A673 (cell line): ENCODE data around the gene THBS2. TPM values are rescaled to one million over a fixed set of nuclear protein-coding genes. Genes with fewer than 3 reads are reported as not detected.
"Not testable (repeated sequence)": the region's sequence is repeated elsewhere in the genome, so short reads cannot be mapped to it uniquely, and the experiment has no call there.

Experiments
- BruUV-seq: library from RNA; stranded (reverse); fragments of 400-500 nt; replicated peaks from 2 replicates; lab custom pipeline; 2021; lab: Mats Ljungman, UMichigan
- CTCF ChIA-PET: fragments of 300-600 bp; sonication (Branson Sonifier 250); formaldehyde crosslinking; loops from one replicate; lab custom pipeline; 2022; ENCODE audit warnings: antibody characterized with exemption; lab: Charles Lee
- POLR2A ChIA-PET: fragments of 300-600 bp; sonication (Branson Sonifier 250); formaldehyde crosslinking; loops from one replicate; lab custom pipeline; 2022; ENCODE audit warnings: antibody characterized with exemption; ENCODE audit not compliant: low non-redundant PET; lab: Charles Lee
- DNase-seq: peaks from one replicate; pipeline ENCODE4 v3.0.0-alpha.2; 2015; ENCODE audit warnings: low spot score
- H3K27ac ChIP-seq: fragments of 200-600 bp; sonication (generic); 2 replicates; pipeline ENCODE4 v1.5.1; 2016; ENCODE audit warnings: mixed run types, low read depth, mild to moderate bottlenecking, mixed read lengths, antibody characterized with exemption, low read length; ENCODE audit not compliant: poor library complexity, severe bottlenecking
- H3K27me3 ChIP-seq: fragments of 200-600 bp; sonication (generic); replicated peaks from 2 replicates; pipeline ENCODE4 v1.6.1; 2017; ENCODE audit warnings: mixed run types, low read depth, mild to moderate bottlenecking, mixed read lengths, antibody characterized with exemption, low read length; ENCODE audit not compliant: insufficient read depth, poor library complexity
- H3K36me3 ChIP-seq: fragments of 200-600 bp; sonication (generic); 2 replicates; pipeline ENCODE4 v1.6.1; 2016; ENCODE audit warnings: mixed run types, mild to moderate bottlenecking, mixed read lengths, antibody characterized with exemption, low read length; ENCODE audit not compliant: insufficient read depth, poor library complexity, severe bottlenecking
- H3K4me1 ChIP-seq: fragments of 200-600 bp; sonication (generic); 2 replicates; pipeline ENCODE4 v1.6.1; 2017; ENCODE audit warnings: mixed run types, mild to moderate bottlenecking, mixed read lengths, antibody characterized with exemption, low read length; ENCODE audit not compliant: insufficient read depth, poor library complexity, severe bottlenecking
- H3K4me3 ChIP-seq: fragments of 200-600 bp; sonication (generic); 2 replicates; pipeline ENCODE4 v1.5.1; 2016; ENCODE audit warnings: low read depth, mixed run types, mild to moderate bottlenecking, mixed read lengths, low read length; ENCODE audit not compliant: poor library complexity, severe bottlenecking
- H3K9me3 ChIP-seq: fragments of 200-600 bp; sonication (generic); 2 replicates; pipeline ENCODE4 v1.6.1; 2016; ENCODE audit warnings: mixed run types, low read depth, mild to moderate bottlenecking, mixed read lengths, antibody characterized with exemption, low read length; ENCODE audit not compliant: poor library complexity, severe bottlenecking
- CTCF ChIP-seq: fragments of 300-800, 200-600 bp; sonication (generic); conservative IDR thresholded peaks from 2 replicates; pipeline ENCODE4 v1.5.1; 2017; ENCODE audit warnings: low read depth, mild to moderate bottlenecking, antibody characterized with exemption, low read length, moderate library complexity, mixed read lengths
- EZH2 ChIP-seq: fragments of 200-600 bp; sonication (generic); IDR thresholded peaks from 2 replicates; pipeline ENCODE4 v1.6.1; 2017; ENCODE audit warnings: borderline replicate concordance, low read depth, mild to moderate bottlenecking, mixed read lengths, antibody characterized with exemption, low read length; ENCODE audit not compliant: poor library complexity, severe bottlenecking
- intact Hi-C: fragments of 100-400 bp; cut with micrococcal nuclease; formaldehyde crosslinking; loops from one replicate; pipeline ENCODE4 v1.10.0; 2022; ENCODE audit not compliant: unreplicated experiment
- total RNA-seq: library from RNA; stranded (reverse); gene quantifications from 2 replicates; pipeline ENCODE4 v1.2.3, GENCODE V29; 2021

The THBS2 gene
- total RNA-seq, 1 experiment from 2014 or later, result 0.13 TPM

- POLR2A ChIA-PET, result no interaction called here
- DNase-seq, result no peak
- H3K27me3 ChIP-seq, result no peaks in the 10 kb centered on the region
- H3K36me3 ChIP-seq, result no peaks in the 10 kb centered on the region
- TF ChIP-seq CTCF (no peak), EZH2 (no peak)
- H3K9me3 ChIP-seq, result no peaks in the 10 kb centered on the region
- CTCF ChIA-PET, result no interaction called here
- no TSS peak for BruUV-seq
- H3K4me1 ChIP-seq, result no peaks in the 10 kb centered on the region
- intact Hi-C loops, result no loop called here
- H3K27ac ChIP-seq, result no peak overlapping the region
- H3K4me3 ChIP-seq, result no peak overlapping the region
Measured at GRCh38 chr6:169216830-169217229, 36.8 kb downstream of the THBS2 start.

GRCh38 chr6:169215201-169215681 is 38.4 kb downstream of the THBS2 start:
- H3K4me1 ChIP-seq, result no peaks in the 10 kb centered on the region
- ChIA-PET POLR2A (no interaction called here), CTCF (no interaction called here)
- H3K9me3 ChIP-seq, result no peaks in the 10 kb centered on the region
- TF ChIP-seq CTCF (no peak), EZH2 (no peak)
- no peak overlapping the region for H3K4me3 ChIP-seq
- H3K36me3 ChIP-seq, result no peaks in the 10 kb centered on the region
- H3K27me3 ChIP-seq, result no peaks in the 10 kb centered on the region
- intact Hi-C loops, result no loop called here
- H3K27ac ChIP-seq, result no peak overlapping the region
- no peak for DNase-seq
- no TSS peak for BruUV-seq

GRCh38 chr6:169214789-169215188 is 38.9 kb downstream of the THBS2 start:
- H3K27me3 ChIP-seq, H3K4me1 ChIP-seq, H3K27ac ChIP-seq, H3K9me3 ChIP-seq, intact Hi-C loops, H3K36me3 ChIP-seq, POLR2A ChIA-PET, DNase-seq, BruUV-seq, H3K4me3 ChIP-seq, CTCF ChIA-PET: not testable (repeated sequence)

- POLR2A ChIA-PET, result no interaction called here
- BruUV-seq, result no TSS peak
- no peaks in the 10 kb centered on the region for H3K27me3 ChIP-seq
Measured at GRCh38 chr6:169213814-169214520, 39.7 kb downstream of the THBS2 start.

More at GRCh38 chr6:169213814-169214520, 39.7 kb downstream of the THBS2 start:
- no peak for DNase-seq
- CTCF ChIA-PET, result no interaction called here
- Histone ChIP-seq H3K4me3 (no peak overlapping the region), H3K9me3 (no peaks in the 10 kb centered on the region), H3K36me3 (no peaks in the 10 kb centered on the region), H3K4me1 (no peaks in the 10 kb centered on the region), H3K27ac (no peak overlapping the region)
- intact Hi-C loops, result no loop called here
- no peak for TF ChIP-seq EZH2
- TF ChIP-seq CTCF, result no peak
